ENCODE results near the gene CCDC13.
A peak's percentile ranks its signal among the peaks of the same experiment; 100 is the strongest.

The CCDC13 gene

GRCh38 chr3:42758126-42758525, 14.9 kb downstream of the CCDC13 start:
- intact Hi-C loops (cut with DNase I), result no loop called here
- peak in 2 of 42 donors; percentile 8 to 9 for DNase-seq

GRCh38 chr3:42756681-42757213, 16.3 kb downstream of the CCDC13 start:
- peak in 1 of 42 donors; percentile 29 for DNase-seq
- intact Hi-C loops (cut with DNase I), result no loop called here

GRCh38 chr3:42755681-42756578, 17.1 kb downstream of the CCDC13 start:
- intact Hi-C loops (cut with DNase I), result no loop called here
- DNase-seq, result peak in 30 of 42 donors; percentile 35 to 83 (median 64)

- intact Hi-C loops (cut with DNase I), result no loop called here
- peak in 2 of 42 donors; percentile 13 to 20 for DNase-seq
Measured at GRCh38 chr3:42753757-42754156, 19.3 kb downstream of the CCDC13 start.

GRCh38 chr3:42752961-42753360, 20.1 kb downstream of the CCDC13 start:
- intact Hi-C loops (cut with DNase I), result no loop called here
- DNase-seq, result peak in 1 of 42 donors; percentile 10

- peak in 2 of 42 donors; percentile 16 for DNase-seq
- intact Hi-C loops (cut with DNase I), result no loop called here
Measured at GRCh38 chr3:42752441-42752840, 20.6 kb downstream of the CCDC13 start.

GRCh38 chr3:42751609-42752008, 21.4 kb downstream of the CCDC13 start:
- peak in 3 of 42 donors; percentile 6 to 29 (median 28) for DNase-seq

GRCh38 chr3:42750834-42751233, 22.2 kb downstream of the CCDC13 start:
- peak in 2 of 42 donors; percentile 8 to 14 for DNase-seq
- intact Hi-C loops (cut with DNase I), result no loop called here

More at GRCh38 chr3:42751609-42752008, 21.4 kb downstream of the CCDC13 start:
- intact Hi-C loops (cut with DNase I), result no loop called here

- intact Hi-C loops (cut with DNase I), result loop anchor here (5.0 kb wide), 2 partner anchors 97 to 167 kb away; partner anchors contain the start of genes SEC22C and ZBTB47
- DNase-seq, result peak in 37 of 42 donors; percentile 38 to 87 (median 71)
Measured at GRCh38 chr3:42749753-42750231, 23.3 kb downstream of the CCDC13 start.

- DNase-seq, result peak in 5 of 42 donors; percentile 15 to 39 (median 32)
- intact Hi-C loops (cut with DNase I), result loop anchor here (5.0 kb wide), 2 partner anchors 97 to 167 kb away; partner anchors contain the start of genes SEC22C and ZBTB47
Measured at GRCh38 chr3:42749025-42749752, 23.9 kb downstream of the CCDC13 start.

- DNase-seq, result peak in 24 of 42 donors; percentile 42 to 80 (median 60)
- intact Hi-C loops (cut with DNase I), result loop anchor here (5.0 kb wide), 2 partner anchors 95 to 165 kb away; partner anchors contain the start of genes SEC22C and ZBTB47
Measured at GRCh38 chr3:42747581-42747980, 25.5 kb downstream of the CCDC13 start.

- intact Hi-C loops (cut with DNase I), result loop anchor here (5.0 kb wide), 2 partner anchors 94 to 164 kb away; partner anchors contain the start of genes SEC22C and ZBTB47
- peak in 17 of 42 donors; percentile 35 to 73 (median 58) for DNase-seq
Measured at GRCh38 chr3:42746455-42747450, 26.3 kb downstream of the CCDC13 start.

GRCh38 chr3:42745776-42746454, 27.1 kb downstream of the CCDC13 start:
- DNase-seq, result peak in 6 of 42 donors; percentile 6 to 44 (median 23)
- intact Hi-C loops (cut with DNase I), result loop anchor here (5.0 kb wide), 2 partner anchors 94 to 164 kb away; partner anchors contain the start of genes SEC22C and ZBTB47

- peak in 4 of 42 donors; percentile 2 to 30 (median 17) for DNase-seq
- intact Hi-C loops (cut with DNase I), result loop anchor here (5.0 kb wide), 2 partner anchors 93 to 163 kb away; partner anchors contain the start of genes SEC22C and ZBTB47
Measured at GRCh38 chr3:42745291-42745745, 27.7 kb downstream of the CCDC13 start.

GRCh38 chr3:42743204-42743995, 29.7 kb downstream of the CCDC13 start:
- peak in 7 of 42 donors; percentile 5 to 37 (median 26) for DNase-seq
- intact Hi-C loops (cut with DNase I), result no loop called here

- intact Hi-C loops (cut with DNase I), result no loop called here
- DNase-seq, result peak in 5 of 42 donors; percentile 6 to 40 (median 24)
Measured at GRCh38 chr3:42742688-42743087, 30.4 kb downstream of the CCDC13 start.

All from head of caudate nucleus (tissue), 42 donors.